Smooth muscle cell (in vitro differentiated cells): Measurements from ENCODE around the gene RFNG. TPM values are rescaled to one million over a fixed set of nuclear protein-coding genes. Genes with fewer than 3 reads are reported as not detected.

ENCODE experiments used
- DNase-seq: peaks from one replicate; lab custom pipeline; 2025; ENCODE audit not compliant: unreplicated experiment; lab: John Stamatoyannopoulos, UW
- H2AFZ ChIP-seq: fragments of 200-600 bp; sonication (generic); 2 replicates; pipeline ENCODE4 v1.6.0; 2016; ENCODE audit warnings: antibody characterized with exemption, low read depth, mild to moderate bottlenecking
- H3F3A ChIP-seq: fragments of 200-600 bp; sonication (generic); 2 replicates; pipeline ENCODE4 v1.6.0; 2017; ENCODE audit warnings: antibody characterized with exemption, low read depth
- H3K27ac ChIP-seq: fragments of 200-600 bp; sonication (generic); 2 replicates; pipeline ENCODE4 v1.5.1; 2016; ENCODE audit warnings: low read depth, mild to moderate bottlenecking
- H3K27me3 ChIP-seq: fragments of 200-600 bp; sonication (generic); 2 replicates; pipeline ENCODE4 v1.6.1; 2016; ENCODE audit warnings: low read depth, mild to moderate bottlenecking
- H3K36me3 ChIP-seq: fragments of 200-600 bp; sonication (generic); 2 replicates; pipeline ENCODE4 v1.5.1; 2016; ENCODE audit warnings: low read depth
- H3K4me1 ChIP-seq: fragments of 200-600 bp; sonication (generic); 2 replicates; pipeline ENCODE4 v1.5.1; 2016; ENCODE audit warnings: low read depth
- H3K4me2 ChIP-seq: fragments of 200-600 bp; sonication (generic); 2 replicates; pipeline ENCODE4 v1.6.0; 2016; ENCODE audit warnings: mild to moderate bottlenecking
- H3K4me3 ChIP-seq: fragments of 200-600 bp; sonication (generic); 2 replicates; pipeline ENCODE4 v1.5.1; 2016; ENCODE audit warnings: mild to moderate bottlenecking
- H3K79me2 ChIP-seq: fragments of 200-600 bp; sonication (generic); 2 replicates; pipeline ENCODE4 v1.6.0; 2016; ENCODE audit warnings: low read depth, mild to moderate bottlenecking
- H3K9ac ChIP-seq: fragments of 200-600 bp; sonication (generic); 2 replicates; pipeline ENCODE4 v1.6.0; 2016; ENCODE audit warnings: low read depth
- H3K9me3 ChIP-seq: fragments of 200-600 bp; sonication (generic); replicated peaks from 2 replicates; pipeline ENCODE4 v1.5.1; 2016; ENCODE audit warnings: low read depth
- H4K20me1 ChIP-seq: fragments of 200-600 bp; sonication (generic); 2 replicates; pipeline ENCODE4 v1.6.0; 2016; ENCODE audit warnings: low read depth
- CTCF ChIP-seq: fragments of 200-600 bp; sonication (generic); IDR thresholded peaks from 2 replicates; pipeline ENCODE4 v1.5.1; 2017; ENCODE audit warnings: borderline replicate concordance, mild to moderate bottlenecking, antibody characterized with exemption; ENCODE audit not compliant: insufficient read depth, poor library complexity, severe bottlenecking
- WGBS: methylation state at CpG from one replicate; pipeline ENCODE4 v1.1.7; 2016; ENCODE audit warnings: low lambda C conversion rate; 5-methylcytosine and 5-hydroxymethylcytosine counted together
- polyA plus RNA-seq: library from polyadenylated mRNA; unstranded; fragments of >200 nt; fragmentation: Nextera tagmentation; extraction: Ambion mirVana; gene quantifications from 2 replicates; pipeline ENCODE4 v1.2.1, GENCODE V29; 2016
- total RNA-seq: library from RNA; depleted of rRNA; stranded (reverse); fragments of >200 nt; gene quantifications from 2 replicates; pipeline ENCODE4 v1.2.3, GENCODE V29; 2014

The RFNG gene
- total and polyA plus RNA-seq, 2 experiments from 2014 or later = 27.1 to 54.9 TPM

GRCh38 chr17:81999976-82000802, 51.4 kb downstream of the RFNG start:
- no peak for TF ChIP-seq CTCF
- Histone ChIP-seq H3K9me3 (no peaks in the 10 kb centered on the region), H3K4me1 (peaks cover 6% of the 10 kb centered on the region), H3K4me3 (no peak overlapping the region), H3K27me3 (no peaks in the 10 kb centered on the region), H3K79me2 (no peaks in the 10 kb centered on the region), H3K27ac (no peak overlapping the region), H4K20me1 (peaks cover 4% of the 10 kb centered on the region), H3K9ac (no peak overlapping the region), H2AFZ (no peak overlapping the region), H3K4me2 (no peak overlapping the region), H3F3A (peaks cover 12% of the 10 kb centered on the region), H3K36me3 (no peaks in the 10 kb centered on the region)
- DNase-seq = no peak
- 96% methylated on average over 27 of the region's 36 CpGs for WGBS

GRCh38 chr17:81999587-81999975, 52.0 kb downstream of the RFNG start:
- WGBS = 98% methylated on average over 12 of the region's 12 CpGs

GRCh38 chr17:81998691-81999438, 52.7 kb downstream of the RFNG start:
- Histone ChIP-seq H3F3A (peaks cover 12% of the 10 kb centered on the region), H2AFZ (no peak overlapping the region), H3K4me1 (peaks cover 3% of the 10 kb centered on the region), H3K36me3 (no peaks in the 10 kb centered on the region), H3K27me3 (no peaks in the 10 kb centered on the region), H3K27ac (no peak overlapping the region), H3K79me2 (no peaks in the 10 kb centered on the region), H3K4me3 (no peak overlapping the region), H3K4me2 (no peak overlapping the region), H3K9ac (no peak overlapping the region), H3K9me3 (no peaks in the 10 kb centered on the region), H4K20me1 (peaks cover 4% of the 10 kb centered on the region)
- no peak for DNase-seq
- 96% methylated on average over 14 of the region's 14 CpGs for WGBS
- no peak for TF ChIP-seq CTCF

More at GRCh38 chr17:81999587-81999975, 52.0 kb downstream of the RFNG start:
- no peak overlapping the region for H3K4me2 ChIP-seq
- no peak for DNase-seq
- TF ChIP-seq CTCF = no peak
- peaks cover 12% of the 10 kb centered on the region for H3F3A ChIP-seq
- H3K79me2 ChIP-seq = no peaks in the 10 kb centered on the region
- no peak overlapping the region for H3K4me3 ChIP-seq
- no peak overlapping the region for H2AFZ ChIP-seq
- no peaks in the 10 kb centered on the region for H3K9me3 ChIP-seq
- no peak overlapping the region for H3K27ac ChIP-seq
- H3K4me1 ChIP-seq = peaks cover 6% of the 10 kb centered on the region
- H4K20me1 ChIP-seq = peaks cover 4% of the 10 kb centered on the region
- H3K27me3 ChIP-seq = no peaks in the 10 kb centered on the region
- no peaks in the 10 kb centered on the region for H3K36me3 ChIP-seq
- H3K9ac ChIP-seq = no peak overlapping the region
